NCI-H446 treated with DMSO at 0.1 percent for 48 hours (cell line): ENCODE results near the gene LTC4S.

Experiments
- DNase-seq: peaks from one replicate; lab custom pipeline; 2025; lab: John Stamatoyannopoulos, UW

The LTC4S gene

GRCh38 chr5:179795863-179796833, 2.4 kb downstream of the LTC4S start:
- peak; percentile 15 for DNase-seq

DNA sequence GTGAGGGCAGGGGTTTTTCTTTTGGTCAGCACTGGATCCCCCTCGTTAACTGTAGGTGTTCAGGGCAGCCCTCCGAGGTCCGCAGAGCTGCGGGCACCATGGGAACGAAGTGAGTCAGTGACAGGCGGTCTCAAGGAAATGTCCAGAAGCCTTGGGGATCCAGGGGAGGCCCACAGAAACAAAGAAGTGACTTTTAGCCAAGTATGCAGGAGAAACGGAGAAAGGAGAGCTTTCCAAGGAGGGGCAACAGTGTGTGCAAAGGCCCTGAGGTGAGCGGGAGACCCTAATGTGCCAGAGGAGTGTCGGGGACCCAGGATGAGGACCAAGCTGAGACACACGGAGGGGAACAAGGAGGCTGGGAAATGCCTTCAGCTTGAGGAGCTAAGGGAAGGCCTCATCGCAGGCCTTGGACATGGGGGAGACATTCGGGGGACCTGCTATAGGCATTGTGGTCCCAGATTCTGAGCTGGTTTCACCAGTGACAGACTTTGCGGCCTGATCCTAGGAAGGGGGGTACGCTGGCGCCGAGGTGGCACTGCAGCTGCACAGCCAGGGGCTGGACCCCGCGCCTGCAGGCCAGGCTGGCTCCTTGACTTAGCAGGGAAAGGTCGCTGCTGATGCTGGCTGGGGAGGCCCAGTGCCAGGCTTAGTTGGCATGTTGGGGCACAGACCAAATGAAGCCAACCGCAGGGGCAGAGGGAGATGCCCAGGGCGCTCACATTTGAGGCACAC, 3.3 kb downstream of the LTC4S start:
- DNase-seq, result no peak

DNA sequence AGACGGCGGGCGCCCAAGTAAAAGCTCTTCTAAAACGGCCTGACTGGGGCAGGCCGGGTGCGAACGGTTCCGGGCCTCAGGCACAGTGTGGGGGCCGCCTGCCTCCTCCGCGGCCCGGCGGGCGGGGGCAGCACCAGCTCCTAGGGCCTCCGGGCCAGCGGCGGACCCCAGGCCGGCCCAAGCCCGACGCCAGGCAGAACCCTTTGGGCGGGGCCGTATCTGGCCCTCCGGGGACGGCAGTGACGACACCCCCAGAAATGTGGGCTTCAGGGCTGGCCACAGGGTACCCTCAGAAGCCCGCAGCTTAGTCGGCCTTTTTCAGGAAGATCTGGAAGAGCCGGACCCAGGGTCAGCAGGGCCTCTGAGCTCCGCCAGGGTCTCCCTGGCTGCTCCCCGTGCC, 4.0 kb downstream of the LTC4S start:
- DNase-seq, result no peak

- no peak for DNase-seq
Observed at GRCh38 chr5:179798144-179798770, 4.5 kb downstream of the LTC4S start.

DNA sequence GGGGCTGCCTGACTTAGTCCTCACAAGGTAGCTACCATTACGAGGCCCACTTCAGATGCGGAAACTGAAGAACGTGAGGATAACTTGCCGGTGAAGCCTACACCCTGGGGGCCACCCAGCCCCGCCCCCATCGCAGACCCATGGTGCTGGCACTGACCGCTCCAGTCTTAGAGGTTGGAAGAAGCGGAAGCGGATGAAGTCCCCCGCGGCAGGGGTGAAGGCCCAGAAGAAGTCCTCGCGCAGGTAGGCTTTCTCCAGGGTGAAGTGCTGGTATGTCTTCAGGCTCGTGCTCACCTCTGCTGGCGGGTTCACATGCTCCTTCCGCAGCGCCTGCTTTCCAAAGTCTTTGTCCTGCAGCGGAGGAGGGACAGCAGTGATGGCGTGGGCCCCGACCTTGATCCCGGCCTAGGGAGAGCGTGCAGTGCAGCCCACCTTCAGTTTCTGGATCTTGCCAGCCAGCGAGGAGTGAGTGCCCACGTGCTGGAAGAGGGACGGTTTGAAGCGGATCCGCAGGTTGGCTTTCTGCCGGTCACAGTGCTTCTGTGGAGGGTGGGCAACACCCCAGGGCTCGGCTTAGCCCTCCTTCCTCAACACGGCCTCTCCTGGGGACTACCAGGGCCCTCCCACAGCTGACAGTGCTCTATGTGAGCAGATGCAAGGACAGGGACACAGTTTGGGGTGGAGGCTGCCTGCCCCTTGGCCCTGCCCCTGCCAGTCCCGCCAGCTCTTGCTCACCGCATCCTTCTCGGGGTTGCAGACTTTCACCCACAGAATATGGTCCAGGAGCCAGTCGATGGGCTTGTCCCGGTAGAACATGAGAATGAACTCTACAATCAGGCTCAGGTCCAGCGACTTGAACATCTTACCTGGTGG, 5.2 kb downstream of the LTC4S start:
- DNase-seq, result no peak

DNA sequence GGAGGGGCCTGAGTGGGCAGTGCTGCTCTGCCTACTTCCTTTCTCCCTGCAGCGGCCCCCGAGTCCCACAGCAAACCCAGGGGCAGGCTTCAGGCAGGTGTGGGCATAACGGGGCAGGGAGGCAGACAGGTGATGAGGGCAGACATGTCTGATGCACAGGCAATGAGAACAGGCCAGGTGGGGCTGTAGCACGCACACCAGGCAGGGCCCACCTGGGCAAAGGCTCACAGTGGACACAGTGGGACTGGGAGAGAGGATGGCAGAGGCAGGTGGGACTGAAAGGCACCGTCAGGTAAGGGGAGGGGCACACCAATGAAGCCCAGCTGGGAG, 5.8 kb downstream of the LTC4S start:
- DNase-seq, result no peak

- DNase-seq, result no peak
Observed at GRCh38 chr5:179800071-179800695, 6.4 kb downstream of the LTC4S start.

GRCh38 chr5:179800696-179801201, 7.0 kb downstream of the LTC4S start:
- DNase-seq, result no peak

GRCh38 chr5:179801304-179802206, 7.8 kb downstream of the LTC4S start:
- no peak for DNase-seq

DNA sequence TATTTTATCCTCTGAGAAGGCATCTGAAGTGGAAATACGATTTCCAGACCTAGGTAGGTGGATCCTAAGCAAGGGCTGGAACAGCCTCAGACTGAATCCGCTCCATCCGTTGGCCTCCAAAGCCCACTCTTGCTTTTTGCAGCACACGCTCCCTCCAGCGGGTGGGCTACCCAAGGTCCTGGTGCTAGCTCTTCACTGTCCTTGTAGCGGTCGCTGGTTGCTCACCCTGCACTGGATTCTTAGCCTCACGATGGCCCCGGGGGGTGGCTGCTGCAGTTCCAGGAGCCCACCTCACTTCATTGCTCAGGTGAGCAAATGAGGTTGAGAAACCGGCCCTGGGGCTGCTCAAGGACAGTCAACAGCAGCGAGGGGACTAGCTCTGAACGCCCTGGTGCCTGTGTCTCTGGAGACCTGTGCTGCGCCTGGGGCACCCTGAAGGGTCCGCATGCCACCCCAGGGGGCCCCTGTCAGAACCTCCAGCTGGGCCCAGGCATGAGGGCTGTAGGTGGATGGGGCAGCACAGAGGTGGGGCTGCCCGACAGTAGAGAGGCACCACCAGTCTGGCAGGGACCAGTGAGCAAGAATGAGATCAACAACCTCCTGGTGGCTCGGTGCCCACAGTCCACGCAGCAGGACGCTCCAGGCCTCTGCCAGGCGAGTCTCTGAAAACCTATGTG, 8.6 kb downstream of the LTC4S start:
- no peak for DNase-seq

GRCh38 chr5:179802950-179803562, 9.3 kb downstream of the LTC4S start:
- DNase-seq, result no peak

- DNase-seq, result no peak
Observed at GRCh38 chr5:179803651-179804554, 10.1 kb downstream of the LTC4S start.

DNA sequence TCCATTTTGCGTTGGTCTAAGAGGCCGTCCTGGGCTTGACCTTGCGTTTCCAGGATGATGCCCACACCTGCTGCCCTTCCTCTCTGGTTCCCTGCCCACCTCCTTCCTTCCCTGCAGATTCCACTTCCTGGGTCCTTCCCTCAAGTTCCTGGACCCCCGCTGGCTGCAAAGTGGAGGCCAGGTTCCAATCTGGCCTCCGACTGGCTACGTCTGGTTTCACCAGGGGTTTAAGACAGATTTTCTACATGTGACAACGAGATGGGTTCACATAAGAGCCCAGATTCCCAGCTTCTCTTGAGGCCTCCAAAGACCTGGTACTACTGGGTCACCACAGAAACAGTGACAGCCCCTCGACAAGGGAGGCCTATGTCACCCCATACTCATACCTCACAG, 10.8 kb downstream of the LTC4S start:
- DNase-seq, result no peak

- no peak for DNase-seq
Observed at GRCh38 chr5:179805070-179805528, 11.3 kb downstream of the LTC4S start.

DNA sequence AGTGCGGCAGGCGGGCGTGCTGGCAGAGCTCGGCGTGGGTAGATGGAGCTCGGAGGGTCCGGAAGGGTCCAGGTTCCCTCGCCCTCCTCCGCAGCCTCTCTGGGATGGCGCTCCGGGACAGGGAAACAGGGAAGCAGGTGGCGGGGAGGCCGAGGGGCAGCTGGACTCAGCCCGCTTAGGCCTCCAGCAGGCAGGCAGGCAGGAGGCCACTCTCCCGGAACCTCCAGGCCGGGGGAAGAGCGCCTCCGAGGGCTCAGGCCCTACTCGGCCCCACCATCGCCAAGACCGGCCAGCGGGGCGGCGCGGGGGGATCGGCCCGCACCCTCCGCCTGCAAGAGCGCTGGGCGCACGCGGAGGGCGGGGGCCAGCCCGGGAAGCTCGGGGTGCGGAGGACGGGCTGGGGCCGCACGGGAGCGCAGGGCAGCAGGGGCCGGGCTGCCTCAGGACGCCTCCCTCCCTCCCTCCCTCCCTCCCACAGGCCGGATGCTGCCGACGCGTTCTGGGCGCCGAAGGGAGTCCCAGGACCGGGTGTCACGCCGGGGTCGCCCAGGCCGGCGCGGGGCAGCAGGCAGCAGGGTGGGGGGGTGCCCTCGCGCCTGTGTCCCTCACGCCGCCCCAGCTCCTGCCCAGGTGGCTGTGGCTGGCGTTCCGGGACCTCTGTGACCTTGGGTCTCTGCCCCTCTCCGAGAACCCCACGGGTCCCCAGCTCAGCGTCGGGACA, 11.9 kb downstream of the LTC4S start:
- no peak for DNase-seq

DNA sequence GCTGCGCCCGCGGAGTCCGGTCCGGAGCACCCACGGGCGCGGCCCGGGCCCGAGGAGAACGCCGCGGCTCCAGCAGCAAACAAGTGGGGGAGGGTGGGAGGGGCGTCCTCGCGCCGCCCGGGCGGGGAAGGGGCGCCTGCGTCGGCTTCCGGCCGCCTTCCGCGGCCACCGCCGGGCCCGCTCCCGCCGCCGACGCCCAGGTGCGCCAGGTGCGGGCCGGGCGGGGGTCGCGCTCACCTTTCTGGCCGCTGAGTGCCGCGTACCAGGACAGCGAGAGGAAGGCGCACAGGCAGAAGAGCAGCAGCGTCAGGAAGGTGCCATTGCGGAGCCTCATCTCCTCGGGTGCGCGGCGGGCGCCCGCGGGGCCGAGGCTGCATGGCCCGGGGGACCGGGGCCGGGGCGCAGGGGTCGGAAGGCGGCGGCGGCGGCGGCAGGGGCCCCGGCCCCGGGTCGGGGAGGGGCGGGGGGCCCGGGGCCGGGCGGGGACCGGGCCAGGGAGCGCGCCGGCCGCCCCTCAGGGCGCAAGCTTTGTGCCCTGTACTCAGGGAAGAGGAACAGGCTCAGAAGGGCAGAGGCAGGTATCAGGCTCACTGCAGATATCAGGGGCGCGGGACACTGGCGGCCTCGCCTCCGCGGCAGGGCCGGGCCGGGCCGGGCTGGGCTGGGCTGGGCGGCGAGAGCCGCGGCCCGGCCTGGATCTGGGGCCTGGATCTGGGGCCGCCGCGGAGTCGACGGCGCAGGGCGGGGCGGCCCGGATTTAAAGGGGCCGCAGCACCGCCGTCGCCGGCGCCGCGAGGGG, 12.7 kb downstream of the LTC4S start, which contains the start of gene MGAT4B:
Gene MGAT4B, minus strand, starts transcription at position 617 of the 799 bp plus-strand sequence. Its CDS starts 283 bp downstream, at position 334.
- peak; percentile 14 for DNase-seq
